ENCODE data around the gene ERP44. TPM values are rescaled to one million over a fixed set of nuclear protein-coding genes. Genes with fewer than 3 reads are reported as not detected.

Gene ERP44
- 15.1 TPM for polyA plus RNA-seq (2012; ENCODE audit: insufficient read length, low read depth)

GRCh38 chr9:100098887-100099721 is at the start of gene ERP44, which contains the start of gene INVS:
TSS of gene ERP44 (minus strand) at chr9:100099000. CDS start at chr9:100098840, 160 bp downstream.
TSS of gene INVS (plus strand) at chr9:100099243. CDS start at chr9:100104522, 5,279 bp downstream.
- peak; percentile 68 for TF ChIP-seq TAF1 (IDR thresholded peaks at IDR 0.05; ENCODE audit: borderline replicate concordance, insufficient read depth, low read length)
- no peak for TF ChIP-seq REST (IDR thresholded peaks at IDR 0.05; ENCODE audit: insufficient read depth in 1 of 2, low read depth in 2 of 2, low read length in 2 of 2)
- TF ChIP-seq POLR2AphosphoS5 (IDR thresholded peaks at IDR 0.05; ENCODE audit: low read depth, low read length), result peak; percentile 76
- TF ChIP-seq SIN3A (IDR thresholded peaks at IDR 0.05; ENCODE audit: borderline replicate concordance, insufficient read depth, low read length), result peak; percentile 19; the same call in 1 of the 2 replicates
- TF ChIP-seq FOXP2 (optimal IDR thresholded peaks at IDR 0.05; ENCODE audit: borderline replicate concordance, extremely low read depth, extremely low read length, insufficient read depth), result peak; percentile 21

- TF ChIP-seq TAF1 (IDR thresholded peaks at IDR 0.05; ENCODE audit: borderline replicate concordance, insufficient read depth, low read length) (no peak), REST (IDR thresholded peaks at IDR 0.05; ENCODE audit: insufficient read depth in 1 of 2, low read depth in 2 of 2, low read length in 2 of 2) (no peak), SIN3A (IDR thresholded peaks at IDR 0.05; ENCODE audit: borderline replicate concordance, insufficient read depth, low read length) (no peak), FOXP2 (optimal IDR thresholded peaks at IDR 0.05; ENCODE audit: borderline replicate concordance, extremely low read depth, extremely low read length, insufficient read depth) (no peak), POLR2AphosphoS5 (IDR thresholded peaks at IDR 0.05; ENCODE audit: low read depth, low read length) (no peak)
Observed at GRCh38 chr9:100134731-100135130, 35.9 kb upstream of the ERP44 start.

- TF ChIP-seq TAF1 (IDR thresholded peaks at IDR 0.05; ENCODE audit: borderline replicate concordance, insufficient read depth, low read length), result no peak
- no peak for TF ChIP-seq SIN3A (IDR thresholded peaks at IDR 0.05; ENCODE audit: borderline replicate concordance, insufficient read depth, low read length)
- TF ChIP-seq REST (IDR thresholded peaks at IDR 0.05; ENCODE audit: insufficient read depth in 1 of 2, low read depth in 2 of 2, low read length in 2 of 2), result no peak
- no peak for TF ChIP-seq POLR2AphosphoS5 (IDR thresholded peaks at IDR 0.05; ENCODE audit: low read depth, low read length)
- no peak for TF ChIP-seq FOXP2 (optimal IDR thresholded peaks at IDR 0.05; ENCODE audit: borderline replicate concordance, extremely low read depth, extremely low read length, insufficient read depth)
Observed at GRCh38 chr9:100131875-100132430, 33.2 kb upstream of the ERP44 start.

- TF ChIP-seq POLR2AphosphoS5 (IDR thresholded peaks at IDR 0.05; ENCODE audit: low read depth, low read length) (no peak), REST (IDR thresholded peaks at IDR 0.05; ENCODE audit: insufficient read depth in 1 of 2, low read depth in 2 of 2, low read length in 2 of 2) (no peak), TAF1 (IDR thresholded peaks at IDR 0.05; ENCODE audit: borderline replicate concordance, insufficient read depth, low read length) (no peak), SIN3A (IDR thresholded peaks at IDR 0.05; ENCODE audit: borderline replicate concordance, insufficient read depth, low read length) (no peak), FOXP2 (optimal IDR thresholded peaks at IDR 0.05; ENCODE audit: borderline replicate concordance, extremely low read depth, extremely low read length, insufficient read depth) (no peak)
Observed at GRCh38 chr9:100131216-100131615, 32.4 kb upstream of the ERP44 start.
